HG03060 (cell line): ENCODE data around the gene CCNY.
A peak's percentile ranks its signal among the peaks of the same experiment; 100 is the strongest.
"Not testable (repeated sequence)": the region's sequence is repeated elsewhere in the genome, so short reads cannot be mapped to it uniquely, and the experiment has no call there.

Experiments used
- ATAC-seq: cut with Tn5 transposase; IDR thresholded peaks from one replicate; pipeline ENCODE4 v1.9.1; 2021; ENCODE audit warnings: low read depth, moderate number of reproducible peaks; ENCODE audit not compliant: unreplicated experiment

CCNY gene

GRCh38 chr10:35336084-35336831 is at the start of gene CCNY:
Gene CCNY, plus strand, starts transcription at chr10:35336509. Its CDS starts 545 bp downstream, at chr10:35337054.
- no peak for ATAC-seq

- ATAC-seq, result no peak
Measured at GRCh38 chr10:35289198-35289597, 47.1 kb upstream of the CCNY start.

GRCh38 chr10:35294506-35294905 is 41.8 kb upstream of the CCNY start:
- ATAC-seq, result no peak

- no peak for ATAC-seq
Measured at GRCh38 chr10:35299016-35299415, 37.3 kb upstream of the CCNY start.

- peak; percentile 82 for ATAC-seq
Measured at GRCh38 chr10:35300063-35300699, 36.1 kb upstream of the CCNY start.

- no peak for ATAC-seq
Measured at GRCh38 chr10:35304649-35305048, 31.7 kb upstream of the CCNY start.

- ATAC-seq, result no peak
Measured at GRCh38 chr10:35306852-35307251, 29.5 kb upstream of the CCNY start.

GRCh38 chr10:35307297-35307696 is 29.0 kb upstream of the CCNY start:
- no peak for ATAC-seq

- no peak for ATAC-seq
Measured at GRCh38 chr10:35308809-35309208, 27.5 kb upstream of the CCNY start.

- ATAC-seq, result not testable (repeated sequence)
Measured at GRCh38 chr10:35314142-35314541, 22.2 kb upstream of the CCNY start.

GRCh38 chr10:35315235-35315634 is 21.1 kb upstream of the CCNY start:
- not testable (repeated sequence) for ATAC-seq

GRCh38 chr10:35316218-35316967 is 19.9 kb upstream of the CCNY start:
- peak; percentile 60 for ATAC-seq

- ATAC-seq, result no peak
Measured at GRCh38 chr10:35318551-35318950, 17.8 kb upstream of the CCNY start.

- ATAC-seq, result no peak
Measured at GRCh38 chr10:35320341-35320740, 16.0 kb upstream of the CCNY start.

GRCh38 chr10:35322636-35323035 is 13.7 kb upstream of the CCNY start:
- no peak for ATAC-seq

- ATAC-seq, result no peak
Measured at GRCh38 chr10:35324196-35324595, 12.1 kb upstream of the CCNY start.

GRCh38 chr10:35326466-35327235 is 9.7 kb upstream of the CCNY start:
- ATAC-seq, result no peak

- ATAC-seq, result no peak
Measured at GRCh38 chr10:35327790-35328403, 8.4 kb upstream of the CCNY start.

- no peak for ATAC-seq
Measured at GRCh38 chr10:35328404-35329037, 7.8 kb upstream of the CCNY start.

GRCh38 chr10:35329520-35329919 is 6.8 kb upstream of the CCNY start:
- no peak for ATAC-seq
